ENCODE measurements around the gene RPA3. TPM values are rescaled to one million over a fixed set of nuclear protein-coding genes. Genes with fewer than 3 reads are reported as not detected.

The RPA3 gene
- total RNA-seq, 2 experiments from 2014 or later = 32.9 to 36.5 TPM

DNA sequence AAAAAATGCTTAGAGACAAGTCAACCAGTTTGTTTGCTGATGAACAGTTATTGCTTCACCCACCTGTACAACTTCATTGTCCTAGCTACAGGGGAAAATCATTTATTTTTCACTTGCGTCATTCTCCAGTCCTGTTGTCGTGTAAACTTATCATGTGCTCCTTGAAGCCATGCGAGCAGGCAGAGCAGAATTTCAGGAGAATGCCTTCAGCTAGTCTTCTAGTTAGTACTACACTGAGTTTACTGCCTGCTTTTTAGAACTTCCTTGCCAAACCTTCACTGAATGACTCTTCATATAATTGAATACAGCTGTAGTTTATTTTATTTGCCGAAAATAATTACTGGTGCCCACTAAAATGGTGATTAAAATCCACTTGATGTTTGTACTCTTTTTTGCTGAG lies 15.6 kb downstream of the RPA3 start:
- no peaks in the 10 kb centered on the region for H3K36me3 ChIP-seq (ENCODE audit: insufficient read depth, low read length)
- CTCF ChIA-PET = no interaction called here
- H3K9me3 ChIP-seq (ENCODE audit: control insufficient read depth in 1 of 2, insufficient read depth in 1 of 2, low read length in 2 of 2) = no peaks in the 10 kb centered on the region
- peaks cover 37% of the 10 kb centered on the region for H3K4me1 Mint-ChIP-seq (ENCODE audit: low read depth)
- ATAC-seq (ENCODE audit: poor library complexity) (no peak), DNase-seq (no peak)
- H3K9me3 Mint-ChIP-seq = no peaks in the 10 kb centered on the region
- H3K4me1 ChIP-seq (ENCODE audit: insufficient read depth, low read length) = peaks cover 3% of the 10 kb centered on the region
- POLR2A ChIA-PET = interaction anchor here (0.5 kb wide), 1 partner anchor 57 kb away, joined by 4 read pairs; no protein-coding TSS in a partner anchor
- no peak overlapping the region for H3K27ac ChIP-seq (ENCODE audit: low read depth in 1 of 2, low read length in 2 of 2)
- intact Hi-C loops (cut with DNase I, micrococcal nuclease) = no loop called here
- H3K36me3 Mint-ChIP-seq (ENCODE audit: low read depth) = peaks cover 14% of the 10 kb centered on the region
- no peaks in the 10 kb centered on the region for H3K27me3 ChIP-seq (ENCODE audit: control insufficient read depth in 1 of 2, insufficient read depth in 2 of 2, low read length in 2 of 2)
- H3K27me3 Mint-ChIP-seq = no peaks in the 10 kb centered on the region
- no peak overlapping the region for H3K4me3 Mint-ChIP-seq
- H3K4me3 ChIP-seq (ENCODE audit: low read length) = no peak overlapping the region
- H3K27ac Mint-ChIP-seq = no peak overlapping the region
- TF ChIP-seq, protein P1, sequence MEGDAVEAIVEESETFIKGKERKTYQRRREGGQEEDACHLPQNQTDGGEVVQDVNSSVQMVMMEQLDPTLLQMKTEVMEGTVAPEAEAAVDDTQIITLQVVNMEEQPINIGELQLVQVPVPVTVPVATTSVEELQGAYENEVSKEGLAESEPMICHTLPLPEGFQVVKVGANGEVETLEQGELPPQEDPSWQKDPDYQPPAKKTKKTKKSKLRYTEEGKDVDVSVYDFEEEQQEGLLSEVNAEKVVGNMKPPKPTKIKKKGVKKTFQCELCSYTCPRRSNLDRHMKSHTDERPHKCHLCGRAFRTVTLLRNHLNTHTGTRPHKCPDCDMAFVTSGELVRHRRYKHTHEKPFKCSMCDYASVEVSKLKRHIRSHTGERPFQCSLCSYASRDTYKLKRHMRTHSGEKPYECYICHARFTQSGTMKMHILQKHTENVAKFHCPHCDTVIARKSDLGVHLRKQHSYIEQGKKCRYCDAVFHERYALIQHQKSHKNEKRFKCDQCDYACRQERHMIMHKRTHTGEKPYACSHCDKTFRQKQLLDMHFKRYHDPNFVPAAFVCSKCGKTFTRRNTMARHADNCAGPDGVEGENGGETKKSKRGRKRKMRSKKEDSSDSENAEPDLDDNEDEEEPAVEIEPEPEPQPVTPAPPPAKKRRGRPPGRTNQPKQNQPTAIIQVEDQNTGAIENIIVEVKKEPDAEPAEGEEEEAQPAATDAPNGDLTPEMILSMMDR (IDR thresholded peaks at IDR 0.05) = no peak

DNA sequence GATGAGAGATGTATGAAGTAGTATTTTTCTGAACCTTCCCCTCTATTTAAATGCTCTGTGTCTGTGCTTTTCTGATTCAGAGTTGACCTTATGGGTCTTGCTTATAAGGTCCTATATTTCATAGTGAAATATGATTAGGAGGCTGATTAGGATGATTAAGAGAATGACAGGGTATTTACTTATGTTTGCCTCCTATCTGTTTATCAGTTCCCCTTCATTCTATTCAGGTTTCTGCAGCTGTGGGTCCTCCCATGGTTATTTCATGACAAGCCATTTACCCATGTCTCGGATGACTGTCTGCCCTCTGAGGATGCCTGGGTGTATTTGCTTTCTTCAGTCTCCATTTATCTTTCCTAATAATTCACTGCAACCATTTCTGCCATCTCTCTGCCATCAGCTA lies 16.9 kb downstream of the RPA3 start:
- H3K4me3 Mint-ChIP-seq = no peak overlapping the region
- Histone ChIP-seq H3K27ac (ENCODE audit: low read depth in 1 of 2, low read length in 2 of 2) (no peak overlapping the region), H3K27me3 (ENCODE audit: control insufficient read depth in 1 of 2, insufficient read depth in 2 of 2, low read length in 2 of 2) (no peaks in the 10 kb centered on the region), H3K4me1 (ENCODE audit: insufficient read depth, low read length) (peaks cover 3% of the 10 kb centered on the region), H3K36me3 (ENCODE audit: insufficient read depth, low read length) (no peaks in the 10 kb centered on the region), H3K4me3 (ENCODE audit: low read length) (no peak overlapping the region), H3K9me3 (ENCODE audit: control insufficient read depth in 1 of 2, insufficient read depth in 1 of 2, low read length in 2 of 2) (no peaks in the 10 kb centered on the region)
- H3K27me3 Mint-ChIP-seq = no peaks in the 10 kb centered on the region
- ATAC-seq (ENCODE audit: poor library complexity) = no peak
- POLR2A ChIA-PET = no interaction called here
- intact Hi-C loops (cut with DNase I, micrococcal nuclease) = no loop called here
- no peak for DNase-seq
- peaks cover 45% of the 10 kb centered on the region for H3K4me1 Mint-ChIP-seq (ENCODE audit: low read depth)
- H3K36me3 Mint-ChIP-seq (ENCODE audit: low read depth) = peaks cover 17% of the 10 kb centered on the region
- CTCF ChIA-PET = no interaction called here
- H3K9me3 Mint-ChIP-seq = no peaks in the 10 kb centered on the region
- TF ChIP-seq, protein P1 (IDR thresholded peaks at IDR 0.05) = no peak
- no peak overlapping the region for H3K27ac Mint-ChIP-seq

DNA sequence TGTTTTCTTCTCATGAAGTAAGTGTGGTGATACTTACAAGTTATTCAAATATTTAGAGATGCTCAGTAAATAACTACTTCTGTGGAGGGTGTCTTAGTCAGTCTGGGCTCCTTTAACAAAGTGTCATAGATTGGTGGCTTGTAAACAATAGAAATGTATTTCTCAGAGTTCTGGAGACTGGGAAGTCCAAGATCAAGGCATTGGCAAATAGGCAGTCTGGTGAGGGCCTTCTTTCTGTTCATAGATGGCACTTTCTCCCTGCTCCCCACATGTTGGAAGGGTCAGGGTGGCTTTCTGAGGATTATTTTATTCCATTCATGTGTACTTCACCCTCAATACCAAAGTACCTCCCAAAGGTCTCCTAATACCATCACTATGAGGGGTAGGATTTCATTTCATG lies 18.4 kb downstream of the RPA3 start:
- no peak overlapping the region for H3K27ac Mint-ChIP-seq
- H3K36me3 ChIP-seq (ENCODE audit: insufficient read depth, low read length) = no peaks in the 10 kb centered on the region
- H3K9me3 Mint-ChIP-seq = no peaks in the 10 kb centered on the region
- H3K4me3 ChIP-seq (ENCODE audit: low read length) = no peak overlapping the region
- TF ChIP-seq, protein P1 (IDR thresholded peaks at IDR 0.05) = no peak
- H3K4me3 Mint-ChIP-seq = no peak overlapping the region
- intact Hi-C loops (cut with DNase I, micrococcal nuclease) = no loop called here
- H3K27me3 ChIP-seq (ENCODE audit: control insufficient read depth in 1 of 2, insufficient read depth in 2 of 2, low read length in 2 of 2) = no peaks in the 10 kb centered on the region
- H3K9me3 ChIP-seq (ENCODE audit: control insufficient read depth in 1 of 2, insufficient read depth in 1 of 2, low read length in 2 of 2) = no peaks in the 10 kb centered on the region
- no peak overlapping the region for H3K27ac ChIP-seq (ENCODE audit: low read depth in 1 of 2, low read length in 2 of 2)
- no peaks in the 10 kb centered on the region for H3K27me3 Mint-ChIP-seq
- H3K4me1 ChIP-seq (ENCODE audit: insufficient read depth, low read length) = peaks cover 3% of the 10 kb centered on the region
- ChIA-PET POLR2A (no interaction called here), CTCF (interaction anchor here (2.3 kb wide), 1 partner anchor 10 kb away, joined by 6 read pairs; no protein-coding TSS in a partner anchor)
- no peak for DNase-seq
- no peak for ATAC-seq (ENCODE audit: poor library complexity)
- peaks cover 46% of the 10 kb centered on the region for H3K4me1 Mint-ChIP-seq (ENCODE audit: low read depth)
- H3K36me3 Mint-ChIP-seq (ENCODE audit: low read depth) = peaks cover 26% of the 10 kb centered on the region

Measured in CD4-positive, alpha-beta T cell (primary cell).